OCI-LY3 (cell line): ENCODE measurements around the gene NCAPG.

Source experiments
- CTCF ChIP-seq: fragments of 200-600, 300-600 bp; sonication (generic); IDR thresholded peaks from 2 replicates; pipeline ENCODE4 v1.5.1; 2014; ENCODE audit warnings: antibody characterized with exemption, low read length, low read depth
- EZH2phosphoT487 ChIP-seq: fragments of 200-600 bp; shearing (Covaris generic); IDR thresholded peaks from 2 replicates; pipeline ENCODE4 v1.6.1; 2018; ENCODE audit warnings: antibody characterized with exemption, mixed run types, low read depth

DNA sequence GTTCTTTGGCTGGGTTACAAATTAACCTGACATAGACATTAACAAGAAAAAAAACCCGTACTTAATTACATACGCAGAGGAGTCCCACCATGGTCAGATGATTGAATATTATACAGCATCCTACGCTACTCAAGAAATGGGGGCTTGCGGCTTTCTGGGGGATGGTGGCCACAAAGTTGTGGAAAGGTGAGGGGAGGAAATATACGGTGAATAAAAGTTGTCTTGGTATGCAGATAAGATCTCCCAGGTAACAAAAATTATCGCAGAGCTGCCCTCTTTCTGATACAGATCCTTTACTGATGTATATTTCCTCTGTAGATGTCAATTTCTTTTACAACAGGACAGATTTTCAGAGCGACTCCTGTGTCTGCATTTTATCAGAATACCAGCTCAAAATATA is 1.1 kb upstream of the NCAPG start:
- TF ChIP-seq CTCF (no peak), EZH2phosphoT487 (no peak)
